ENCODE data around the gene ATP1A1.

Gene ATP1A1

DNA sequence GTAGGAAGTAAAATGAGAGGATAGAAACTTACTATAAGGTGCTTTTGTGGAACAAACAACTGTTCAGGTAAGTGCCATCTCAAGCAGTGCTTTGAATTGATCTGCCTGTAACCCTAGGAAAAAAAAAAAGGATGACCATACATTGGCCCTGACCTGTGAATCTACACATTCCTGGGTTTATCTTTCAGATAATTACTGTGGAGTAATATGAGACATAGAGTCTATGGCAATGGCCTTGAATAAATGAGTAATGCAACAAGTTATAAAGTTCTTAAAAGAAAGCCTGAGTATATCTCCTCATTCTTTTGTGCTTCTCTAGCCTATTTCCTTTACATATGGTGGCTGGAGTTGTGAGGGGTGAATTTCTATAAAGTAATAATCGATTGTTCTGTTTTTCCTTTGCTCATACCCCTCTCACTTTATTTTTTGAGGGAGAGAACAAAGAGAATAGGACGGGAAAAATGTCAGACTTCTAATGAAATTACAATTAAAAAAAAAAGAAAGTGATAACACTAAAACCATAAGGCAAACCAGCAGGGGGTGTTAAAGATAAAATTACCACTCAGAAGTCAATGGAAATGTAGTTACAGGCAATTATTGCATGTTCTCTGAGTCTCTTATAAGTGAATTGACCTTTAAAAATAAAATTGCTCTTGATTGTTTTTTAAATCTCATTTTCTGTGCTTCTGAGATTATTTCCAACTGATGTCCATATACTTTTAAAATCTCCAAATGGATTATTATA lies 12.4 kb upstream of the ATP1A1 start:
- DNase-seq (ENCODE audit: low read depth), result no peak
- no peak for TF ChIP-seq CTCF (IDR thresholded peaks at IDR 0.05; ENCODE audit: low read depth, low read length, missing control alignments)

GRCh38 chr1:116361648-116362047 lies 11.4 kb upstream of the ATP1A1 start:
- DNase-seq (ENCODE audit: low read depth), result no peak
- TF ChIP-seq CTCF (IDR thresholded peaks at IDR 0.05; ENCODE audit: low read depth, low read length, missing control alignments), result no peak
- no peak overlapping the region for H3K4me3 ChIP-seq (ENCODE audit: low read depth, low read length)

More for the DNA sequence above, 12.4 kb upstream of the ATP1A1 start:
- no peak overlapping the region for H3K4me3 ChIP-seq (ENCODE audit: low read depth, low read length)

- no peak for TF ChIP-seq CTCF (IDR thresholded peaks at IDR 0.05; ENCODE audit: low read depth, low read length, missing control alignments)
- DNase-seq (ENCODE audit: low read depth), result no peak
- no peak overlapping the region for H3K4me3 ChIP-seq (ENCODE audit: low read depth, low read length)
These were observed 11.0 kb upstream of the ATP1A1 start for GRCh38 chr1:116362050-116362449.

DNA sequence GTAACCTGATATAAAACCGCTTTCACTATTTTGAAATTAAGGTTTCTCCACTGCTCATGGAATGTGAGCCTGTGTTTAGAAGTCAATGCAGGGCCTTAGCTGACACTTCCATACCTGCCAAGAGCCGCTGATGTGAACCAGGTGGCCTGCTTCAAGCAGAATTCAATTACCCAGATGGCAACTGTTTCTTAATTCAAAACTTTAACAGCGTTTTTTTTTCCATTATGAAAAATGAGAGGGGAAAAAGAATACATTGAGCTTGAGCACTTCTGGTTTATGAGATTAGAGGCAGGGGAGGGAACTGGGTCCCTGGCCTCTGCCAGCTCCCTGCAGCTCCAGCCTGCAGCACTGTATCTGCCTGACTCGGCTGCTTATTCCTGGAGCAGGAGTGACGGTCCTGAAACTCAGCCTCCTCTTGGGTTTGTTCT lies 7.7 kb upstream of the ATP1A1 start:
- H3K4me3 ChIP-seq (ENCODE audit: low read depth, low read length), result no peak overlapping the region
- DNase-seq (ENCODE audit: low read depth), result no peak
- no peak for TF ChIP-seq CTCF (IDR thresholded peaks at IDR 0.05; ENCODE audit: low read depth, low read length, missing control alignments)

DNA sequence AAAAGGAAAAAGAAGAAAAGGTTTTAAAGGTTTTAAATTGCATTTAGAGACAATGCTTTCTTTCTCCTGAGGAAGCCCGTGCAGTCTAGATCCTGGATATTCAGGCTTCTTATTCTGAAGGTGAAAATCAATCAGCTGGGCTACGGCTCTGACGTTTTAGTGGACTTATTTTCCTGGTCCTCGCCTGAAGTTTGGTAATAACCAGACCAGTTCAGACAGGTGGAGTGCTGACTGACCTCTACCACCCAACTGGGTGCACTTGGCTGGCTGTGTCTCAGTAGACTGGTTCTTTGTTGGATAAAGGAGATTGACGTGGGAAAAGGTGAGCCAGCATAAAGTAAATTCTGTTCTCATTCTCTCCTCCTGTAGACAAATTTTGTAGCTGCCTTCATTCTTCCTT lies 7.2 kb upstream of the ATP1A1 start:
- no peak overlapping the region for H3K4me3 ChIP-seq (ENCODE audit: low read depth, low read length)
- TF ChIP-seq CTCF (IDR thresholded peaks at IDR 0.05; ENCODE audit: low read depth, low read length, missing control alignments), result no peak
- no peak for DNase-seq (ENCODE audit: low read depth)

- no peak overlapping the region for H3K4me3 ChIP-seq (ENCODE audit: low read depth, low read length)
- DNase-seq (ENCODE audit: low read depth), result no peak
- no peak for TF ChIP-seq CTCF (IDR thresholded peaks at IDR 0.05; ENCODE audit: low read depth, low read length, missing control alignments)
These were observed 5.6 kb upstream of the ATP1A1 start for GRCh38 chr1:116367256-116367945.

All from GM12864 (cell line).